Keratinocyte (primary cell): Measurements from ENCODE around the gene TEX19. TPM values are rescaled to one million over a fixed set of nuclear protein-coding genes. Genes with fewer than 3 reads are reported as not detected.
"Not testable (repeated sequence)": the region's sequence is repeated elsewhere in the genome, so short reads cannot be mapped to it uniquely, and the experiment has no call there.

Experiments used
- DNase-seq: peaks from one replicate; pipeline ENCODE4 v3.0.0-alpha.2; 2011; ENCODE audit warnings: low read depth, missing footprints, low spot score
- FAIRE-seq: peaks from 2 replicates; lab custom pipeline; 2011; peaks lifted over from hg19 to GRCh38; lab: Jason Lieb, UNC
- H2AFZ ChIP-seq: 2 replicates; pipeline ENCODE4 v1.6.0; 2012; ENCODE audit warnings: low read length, control low read depth, inconsistent platforms; ENCODE audit not compliant: control insufficient read depth
- H3K27ac ChIP-seq: 2 replicates; pipeline ENCODE4 v1.5.1; 2011; ENCODE audit warnings: low read length; ENCODE audit not compliant: control insufficient read depth, insufficient read depth
- H3K27me3 ChIP-seq: 3 replicates; pipeline ENCODE4 v1.6.0; 2011; ENCODE audit warnings: low read length; ENCODE audit not compliant: control insufficient read depth, insufficient read depth; ENCODE audit errors: extremely low read depth
- H3K36me3 ChIP-seq, 2 experiments: 2 replicates in 1 of 2; 3 replicates in 1 of 2; pipeline ENCODE4 v1.5.1; 2011; ENCODE audit warnings: low read length in 2 of 2, mild to moderate bottlenecking in 1 of 2; ENCODE audit not compliant: control insufficient read depth in 2 of 2, insufficient read depth in 2 of 2; ENCODE audit errors: extremely low read depth in 1 of 2
- H3K4me1 ChIP-seq: 3 replicates; pipeline ENCODE4 v1.5.1; 2011; ENCODE audit warnings: low read length; ENCODE audit not compliant: control insufficient read depth, insufficient read depth; ENCODE audit errors: extremely low read depth
- H3K4me2 ChIP-seq: 3 replicates; pipeline ENCODE4 v1.6.0; 2011; ENCODE audit warnings: low read depth, low read length; ENCODE audit not compliant: control insufficient read depth, insufficient read depth; ENCODE audit errors: extremely low read depth
- H3K4me3 ChIP-seq, 3 experiments: fragments of 200-600 bp in 1 of 3; sonication (generic) in 1 of 3; 2 replicates in 2 of 3; 3 replicates in 1 of 3; pipeline ENCODE4 v1.5.1; 2011 to 2016; ENCODE audit warnings: low read length in 3 of 3, mild to moderate bottlenecking in 3 of 3, control low read depth in 2 of 3, inconsistent platforms in 1 of 3, low read depth in 1 of 3, mixed read lengths in 1 of 3, mixed run types in 1 of 3, moderate library complexity in 1 of 3; ENCODE audit not compliant: control insufficient read depth in 2 of 3, insufficient read depth in 2 of 3; ENCODE audit errors: extremely low read depth in 1 of 3
- H3K79me2 ChIP-seq: 2 replicates; pipeline ENCODE4 v1.6.0; 2012; ENCODE audit warnings: low read length; ENCODE audit not compliant: control insufficient read depth, insufficient read depth
- H3K9ac ChIP-seq: 3 replicates; pipeline ENCODE4 v1.6.0; 2011; ENCODE audit warnings: low read length; ENCODE audit not compliant: control insufficient read depth, insufficient read depth; ENCODE audit errors: extremely low read depth
- H3K9me1 ChIP-seq: 3 replicates; pipeline ENCODE4 v1.6.0; 2011; ENCODE audit warnings: low read length; ENCODE audit not compliant: control insufficient read depth, insufficient read depth; ENCODE audit errors: extremely low read depth
- H3K9me3 ChIP-seq: 2 replicates; pipeline ENCODE4 v1.5.1; 2012; ENCODE audit warnings: low read depth, low read length; ENCODE audit not compliant: control insufficient read depth
- H4K20me1 ChIP-seq: 3 replicates; pipeline ENCODE4 v1.6.0; 2011; ENCODE audit warnings: low read length; ENCODE audit not compliant: control insufficient read depth, insufficient read depth; ENCODE audit errors: extremely low read depth
- EZH2 ChIP-seq: IDR thresholded peaks from one replicate; pipeline ENCODE4 v1.6.1; 2012; ENCODE audit warnings: inconsistent platforms, mild to moderate bottlenecking, low read length, moderate library complexity
- dilution Hi-C: fragments of 300-500 bp; cut with MboI; formaldehyde crosslinking; loops from one replicate; pipeline ENCODE4 v1.7.0; 2020; ENCODE audit warnings: low sequenced_read_pairs; ENCODE audit not compliant: extremely low pct_ligation_motif_present
- polyA plus RNA-seq, 5 experiments: library from polyadenylated mRNA; depleted of rRNA in 3 of 5; stranded (reverse) in 3 of 5; stranded (forward) in 1 of 5; unstranded in 1 of 5; fragments of >200 nt; gene quantifications; 1 replicate in 1 of 5; 2 replicates in 3 of 5; 3 replicates in 1 of 5; pipeline versions ENCODE4 v1.2.1 to v1.2.3, GENCODE V29; 2011 to 2012; ENCODE audit warnings: missing spikeins in 2 of 5, low read depth in 1 of 5, low replicate concordance in 1 of 5
- TF ChIP-seq, protein P1 (sequence below), 3 experiments: IDR thresholded peaks in 1 of 3; conservative IDR thresholded peaks in 1 of 3; optimal IDR thresholded peaks in 1 of 3; 2 replicates in 2 of 3; 3 replicates in 1 of 3; pipeline versions ENCODE3 to v1.5.1; 2011; ENCODE audit warnings: low read length in 3 of 3, mild to moderate bottlenecking in 3 of 3, moderate library complexity in 2 of 3, control low read depth in 1 of 3, inconsistent platforms in 1 of 3; ENCODE audit not compliant: insufficient read depth in 2 of 3; ENCODE audit errors: extremely low read depth in 1 of 3

TEX19 gene
- polyA plus RNA-seq, 1 donor (not counting 4 experiments of a cell fraction or from before 2014, with no cell fraction given) = not detected

DNA sequence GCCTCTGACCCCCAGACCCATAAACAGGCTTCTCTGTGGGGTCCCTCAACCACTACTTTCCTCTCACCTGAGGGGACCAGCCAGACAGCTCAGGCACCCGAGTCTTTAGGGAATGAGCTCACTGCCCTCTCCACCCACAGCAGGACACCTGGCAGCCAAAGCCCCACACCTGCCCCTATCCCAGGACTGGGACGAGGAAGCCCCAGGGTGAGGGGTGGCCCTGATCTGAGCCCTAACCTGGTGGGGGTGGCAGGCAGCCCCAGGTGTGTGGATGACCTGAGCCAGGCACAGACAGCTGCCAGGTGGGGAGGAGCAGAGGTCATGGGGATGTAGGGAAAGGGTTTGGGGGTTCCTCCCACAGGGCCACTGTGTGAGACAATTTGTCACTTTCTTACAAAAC is 1.7 kb upstream of the TEX19 start:
- TF ChIP-seq EZH2 = no peak
- TF ChIP-seq, protein P1, sequence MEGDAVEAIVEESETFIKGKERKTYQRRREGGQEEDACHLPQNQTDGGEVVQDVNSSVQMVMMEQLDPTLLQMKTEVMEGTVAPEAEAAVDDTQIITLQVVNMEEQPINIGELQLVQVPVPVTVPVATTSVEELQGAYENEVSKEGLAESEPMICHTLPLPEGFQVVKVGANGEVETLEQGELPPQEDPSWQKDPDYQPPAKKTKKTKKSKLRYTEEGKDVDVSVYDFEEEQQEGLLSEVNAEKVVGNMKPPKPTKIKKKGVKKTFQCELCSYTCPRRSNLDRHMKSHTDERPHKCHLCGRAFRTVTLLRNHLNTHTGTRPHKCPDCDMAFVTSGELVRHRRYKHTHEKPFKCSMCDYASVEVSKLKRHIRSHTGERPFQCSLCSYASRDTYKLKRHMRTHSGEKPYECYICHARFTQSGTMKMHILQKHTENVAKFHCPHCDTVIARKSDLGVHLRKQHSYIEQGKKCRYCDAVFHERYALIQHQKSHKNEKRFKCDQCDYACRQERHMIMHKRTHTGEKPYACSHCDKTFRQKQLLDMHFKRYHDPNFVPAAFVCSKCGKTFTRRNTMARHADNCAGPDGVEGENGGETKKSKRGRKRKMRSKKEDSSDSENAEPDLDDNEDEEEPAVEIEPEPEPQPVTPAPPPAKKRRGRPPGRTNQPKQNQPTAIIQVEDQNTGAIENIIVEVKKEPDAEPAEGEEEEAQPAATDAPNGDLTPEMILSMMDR (optimal IDR thresholded peaks at IDR 0.05 in 1 of 3, IDR thresholded peaks at IDR 0.05 in 1 of 3, conservative IDR thresholded peaks at IDR 0.05 in 1 of 3; ENCODE audit: extremely low read depth in 1 of 3, insufficient read depth in 2 of 3, low read length in 3 of 3) = no peak
- Histone ChIP-seq H3K9me1 (no peaks in the 10 kb centered on the region), H3K4me3 (no peak overlapping the region), H3K4me2 (no peak overlapping the region), H3K79me2 (no peaks in the 10 kb centered on the region), H3K4me1 (peaks cover 14% of the 10 kb centered on the region), H3K9ac (no peak overlapping the region), H3K36me3 (no peaks in the 10 kb centered on the region), H3K9me3 (no peaks in the 10 kb centered on the region), H3K27ac (no peak overlapping the region), H4K20me1 (peaks cover under 1% of the 10 kb centered on the region), H3K27me3 (peaks cover 21% of the 10 kb centered on the region), H2AFZ (no peak overlapping the region)
- DNase-seq = no peak
- FAIRE-seq = no peak
- dilution Hi-C loops = no loop called here

- H2AFZ ChIP-seq, H3K9me1 ChIP-seq, FAIRE-seq, H3K79me2 ChIP-seq, H3K9me3 ChIP-seq, H3K4me3 ChIP-seq, H4K20me1 ChIP-seq, DNase-seq, dilution Hi-C loops, H3K27ac ChIP-seq, H3K4me2 ChIP-seq, H3K36me3 ChIP-seq, H3K9ac ChIP-seq: not testable (repeated sequence)
- Histone ChIP-seq H3K27me3 (peaks cover 21% of the 10 kb centered on the region), H3K4me1 (peaks cover 14% of the 10 kb centered on the region)
Measured at GRCh38 chr17:82359451-82360074, 516 bp downstream of the TEX19 start.
